NT2/D1 (cell line): Measurements from ENCODE around the gene GPAT3.
"Not testable (repeated sequence)": the region's sequence is repeated elsewhere in the genome, so short reads cannot be mapped to it uniquely, and the experiment has no call there.

Experiments used
- DNase-seq: peaks from one replicate; pipeline ENCODE4 v3.0.0-alpha.2; 2011; ENCODE audit warnings: low read depth, low spot score
- H3K27me3 ChIP-seq: 2 replicates; pipeline ENCODE4 v1.6.0; 2011; ENCODE audit warnings: mild to moderate bottlenecking; ENCODE audit not compliant: insufficient read length, insufficient read depth
- H3K36me3 ChIP-seq: 2 replicates; pipeline ENCODE4 v1.6.1; 2011; ENCODE audit warnings: mild to moderate bottlenecking, low read length, mixed read lengths; ENCODE audit not compliant: insufficient read depth, insufficient read length
- H3K4me1 ChIP-seq: 2 replicates; pipeline ENCODE4 v1.5.1; 2011; ENCODE audit not compliant: insufficient read depth, insufficient read length
- H3K4me3 ChIP-seq: 2 replicates; pipeline ENCODE4 v1.5.1; 2011; ENCODE audit warnings: low read depth; ENCODE audit not compliant: insufficient read length
- H3K9ac ChIP-seq: 2 replicates; pipeline ENCODE4 v1.6.0; 2011; ENCODE audit warnings: low read depth; ENCODE audit not compliant: insufficient read length
- H3K9me3 ChIP-seq: 2 replicates; pipeline ENCODE4 v1.5.1; 2011; ENCODE audit warnings: mild to moderate bottlenecking, low read length; ENCODE audit not compliant: insufficient read depth
- SUZ12 ChIP-seq: IDR thresholded peaks from 2 replicates; pipeline ENCODE4 v1.6.1; 2011; ENCODE audit not compliant: insufficient read length, insufficient read depth; ENCODE audit errors: extremely low read depth
- YY1 ChIP-seq: IDR thresholded peaks from 2 replicates; pipeline ENCODE4 v1.6.1; 2011; ENCODE audit not compliant: insufficient read length, insufficient read depth
- ZNF274 ChIP-seq: IDR thresholded peaks from 2 replicates; pipeline ENCODE4 v1.6.1; 2011; ENCODE audit warnings: mild to moderate bottlenecking, low read depth, low read length

Gene GPAT3

GRCh38 chr4:83503974-83504373, 31.9 kb upstream of the GPAT3 start:
- no peak for DNase-seq
- Histone ChIP-seq H3K9me3 (no peaks in the 10 kb centered on the region), H3K27me3 (no peaks in the 10 kb centered on the region), H3K4me3 (no peak overlapping the region), H3K4me1 (no peaks in the 10 kb centered on the region), H3K36me3 (no peaks in the 10 kb centered on the region), H3K9ac (no peak overlapping the region)
- no peak for TF ChIP-seq YY1
- no peak for TF ChIP-seq ZNF274
- no peak for TF ChIP-seq SUZ12

- H3K36me3 ChIP-seq: no peaks in the 10 kb centered on the region
- no peak overlapping the region for H3K4me3 ChIP-seq
- no peak for TF ChIP-seq ZNF274
- TF ChIP-seq YY1: no peak
- no peak overlapping the region for H3K9ac ChIP-seq
- no peaks in the 10 kb centered on the region for H3K27me3 ChIP-seq
- H3K4me1 ChIP-seq: no peaks in the 10 kb centered on the region
- DNase-seq: no peak
- H3K9me3 ChIP-seq: no peaks in the 10 kb centered on the region
Observed at GRCh38 chr4:83504503-83504902, 31.4 kb upstream of the GPAT3 start.

GRCh38 chr4:83504996-83505395, 30.9 kb upstream of the GPAT3 start:
- H3K36me3 ChIP-seq: no peaks in the 10 kb centered on the region
- DNase-seq: no peak
- H3K27me3 ChIP-seq: no peaks in the 10 kb centered on the region
- TF ChIP-seq ZNF274: no peak
- TF ChIP-seq SUZ12: no peak
- no peak for TF ChIP-seq YY1
- no peak overlapping the region for H3K4me3 ChIP-seq
- H3K4me1 ChIP-seq: no peaks in the 10 kb centered on the region
- H3K9ac ChIP-seq: no peak overlapping the region
- no peaks in the 10 kb centered on the region for H3K9me3 ChIP-seq

- not testable (repeated sequence) for H3K9ac ChIP-seq, H3K27me3 ChIP-seq
- DNase-seq: peak; percentile 35
Observed at GRCh38 chr4:83509156-83509585, 26.7 kb upstream of the GPAT3 start.

GRCh38 chr4:83510442-83510841, 25.5 kb upstream of the GPAT3 start:
- H3K4me1 ChIP-seq: no peaks in the 10 kb centered on the region
- H3K9me3 ChIP-seq: no peaks in the 10 kb centered on the region
- H3K36me3 ChIP-seq: no peaks in the 10 kb centered on the region
- no peak overlapping the region for H3K4me3 ChIP-seq
- no peaks in the 10 kb centered on the region for H3K27me3 ChIP-seq
- no peak for DNase-seq
- H3K9ac ChIP-seq: no peak overlapping the region
- TF ChIP-seq SUZ12 (no peak), ZNF274 (no peak), YY1 (no peak)

More at GRCh38 chr4:83509156-83509585, 26.7 kb upstream of the GPAT3 start:
- not testable (repeated sequence) for H3K4me3 ChIP-seq, H3K9me3 ChIP-seq, H3K36me3 ChIP-seq, H3K4me1 ChIP-seq
- TF ChIP-seq YY1: peak; percentile 17

- no peak for TF ChIP-seq ZNF274
- no peak for TF ChIP-seq YY1
- no peak for TF ChIP-seq SUZ12
- H3K4me3 ChIP-seq: no peak overlapping the region
- H3K27me3 ChIP-seq: no peaks in the 10 kb centered on the region
- no peak for DNase-seq
- H3K36me3 ChIP-seq: no peaks in the 10 kb centered on the region
- no peaks in the 10 kb centered on the region for H3K9me3 ChIP-seq
- no peak overlapping the region for H3K9ac ChIP-seq
- no peaks in the 10 kb centered on the region for H3K4me1 ChIP-seq
Observed at GRCh38 chr4:83516042-83516772, 19.7 kb upstream of the GPAT3 start.

GRCh38 chr4:83522239-83522638, 13.7 kb upstream of the GPAT3 start:
- H3K9ac ChIP-seq: no peak overlapping the region
- no peaks in the 10 kb centered on the region for H3K27me3 ChIP-seq
- no peaks in the 10 kb centered on the region for H3K4me1 ChIP-seq
- no peaks in the 10 kb centered on the region for H3K36me3 ChIP-seq
- no peak for DNase-seq
- H3K4me3 ChIP-seq: no peak overlapping the region
- no peaks in the 10 kb centered on the region; the same call in 1 of the 2 replicates for H3K9me3 ChIP-seq
- no peak for TF ChIP-seq YY1
- TF ChIP-seq SUZ12: no peak
- TF ChIP-seq ZNF274: no peak
